Inferior parietal cortex (tissue), 1 donor: ENCODE results near the gene TBX21.

Experiments
- DNase-seq: peaks from one replicate; pipeline ENCODE4 v3.0.0-alpha.2; 2016; ENCODE audit errors: extremely low spot score

TBX21 gene

DNA sequence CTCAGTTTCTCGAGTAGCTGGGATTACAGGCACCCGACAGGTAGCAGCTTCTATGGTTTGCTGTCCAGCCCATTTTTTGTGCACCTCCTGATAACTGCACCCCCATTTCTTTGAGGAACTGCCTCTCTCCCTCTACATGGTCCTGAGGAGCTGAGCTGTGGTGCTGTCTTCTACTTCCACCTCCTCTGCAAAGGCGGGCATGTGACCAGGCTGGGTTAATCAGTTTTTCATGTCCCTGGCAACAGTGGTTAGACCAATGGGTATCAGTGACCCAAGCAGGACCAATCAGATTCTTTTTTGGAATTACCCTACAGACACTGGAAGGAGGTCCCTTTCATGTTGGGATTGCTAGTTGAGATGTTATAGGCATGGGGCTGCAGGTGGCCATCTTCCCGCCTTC is 41.3 kb downstream of the TBX21 start:
- no peak for DNase-seq

DNA sequence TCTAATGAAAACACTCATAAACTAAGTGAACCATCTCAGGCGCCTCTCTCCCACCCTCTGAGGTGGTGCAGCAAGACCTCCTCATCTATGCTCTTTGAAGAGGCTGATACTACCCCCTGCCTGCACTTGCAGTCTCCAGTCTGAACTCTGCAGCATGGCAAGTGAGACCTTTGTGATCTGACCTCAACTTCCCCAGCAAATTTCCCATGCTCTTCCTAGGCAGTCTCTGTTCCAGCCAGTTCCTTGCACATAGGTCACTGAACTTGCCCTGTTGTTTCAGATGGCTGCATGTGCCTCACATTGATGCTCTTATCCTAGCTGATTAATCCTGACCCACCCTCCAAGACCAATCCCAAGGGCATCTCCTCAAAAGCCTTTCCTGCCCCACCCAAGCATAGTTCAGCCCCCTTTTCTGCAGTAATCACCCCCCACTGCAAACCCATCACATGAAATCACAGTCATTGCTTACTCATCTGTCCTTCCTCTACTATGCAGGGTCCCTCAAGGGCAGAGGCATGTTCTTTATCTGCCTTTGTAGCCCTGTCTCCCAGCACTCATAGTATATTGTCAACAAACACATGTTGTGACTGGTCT is 42.0 kb downstream of the TBX21 start:
- no peak for DNase-seq

- DNase-seq = peak; percentile 40
Measured at GRCh38 chr17:47776330-47777197, 43.5 kb downstream of the TBX21 start.

GRCh38 chr17:47778184-47778635 is 45.2 kb downstream of the TBX21 start:
- DNase-seq = no peak

DNA sequence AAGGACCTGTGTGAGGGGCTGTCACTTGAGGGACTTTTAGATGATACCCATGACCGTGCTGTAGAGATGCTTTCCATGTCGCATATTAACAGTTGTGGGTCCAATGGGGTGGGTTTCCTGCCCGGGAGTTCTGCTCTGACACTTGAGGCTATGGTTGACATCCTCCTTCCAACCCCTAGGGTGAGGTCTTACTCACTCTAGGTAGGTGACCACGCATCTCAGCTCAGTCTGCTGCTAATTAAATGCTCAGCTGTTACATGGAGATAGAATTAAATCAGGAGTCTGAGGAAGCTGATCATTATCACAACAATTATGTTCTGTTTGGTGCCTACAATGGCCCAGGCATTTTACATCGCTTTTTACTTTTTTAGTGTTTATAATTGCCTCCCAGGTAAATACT is 48.4 kb downstream of the TBX21 start:
- no peak for DNase-seq

DNA sequence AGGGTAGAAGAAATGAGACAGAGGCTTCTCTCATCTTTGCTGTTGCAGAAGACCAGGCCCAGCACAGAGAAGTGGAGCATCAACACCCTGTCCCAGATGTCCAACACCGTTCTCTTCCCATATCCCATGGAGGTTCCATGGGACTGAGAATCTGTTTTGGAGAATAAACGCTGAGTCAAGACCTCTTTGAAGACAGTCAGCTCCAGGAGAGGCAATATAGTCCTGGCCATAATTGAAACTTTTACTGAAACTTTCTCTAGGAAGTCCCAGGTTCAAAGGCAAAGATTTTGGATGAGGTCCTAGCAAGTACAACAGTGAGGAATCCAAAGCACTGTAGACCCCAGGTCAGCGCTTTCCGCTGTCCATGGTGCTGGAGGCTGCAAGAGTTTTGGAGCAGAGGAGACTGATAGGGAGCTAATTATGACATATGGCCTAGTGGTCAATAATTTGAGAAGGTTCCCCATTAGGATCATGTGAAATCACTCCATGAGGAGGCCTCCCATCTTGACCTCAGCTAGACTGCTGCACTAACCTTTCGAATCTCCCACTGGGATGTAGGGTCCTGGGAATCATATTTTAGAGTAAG is 52.6 kb downstream of the TBX21 start:
- no peak for DNase-seq

GRCh38 chr17:47789611-47790561 is 56.9 kb downstream of the TBX21 start:
- DNase-seq = peak; percentile 23

DNA sequence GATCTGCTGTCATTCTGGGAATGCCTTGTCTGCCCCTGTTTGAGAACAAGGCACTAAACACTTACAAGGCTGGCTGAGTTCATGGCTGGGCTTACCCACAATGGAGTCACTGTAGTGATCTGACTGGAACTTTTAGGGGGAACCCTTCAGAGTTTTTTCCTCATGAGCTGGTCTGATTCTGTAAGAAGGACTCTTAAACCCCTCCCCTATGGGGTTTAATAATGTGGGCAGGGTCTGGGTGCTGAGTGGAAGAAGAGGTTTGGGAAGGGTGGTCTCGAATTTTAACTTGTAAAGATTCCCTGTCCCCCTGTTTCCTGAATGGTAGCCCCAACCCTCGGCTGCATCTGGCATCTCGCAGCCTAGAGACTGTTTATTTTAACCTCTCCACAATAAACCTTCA is 58.0 kb downstream of the TBX21 start:
- DNase-seq = no peak

DNA sequence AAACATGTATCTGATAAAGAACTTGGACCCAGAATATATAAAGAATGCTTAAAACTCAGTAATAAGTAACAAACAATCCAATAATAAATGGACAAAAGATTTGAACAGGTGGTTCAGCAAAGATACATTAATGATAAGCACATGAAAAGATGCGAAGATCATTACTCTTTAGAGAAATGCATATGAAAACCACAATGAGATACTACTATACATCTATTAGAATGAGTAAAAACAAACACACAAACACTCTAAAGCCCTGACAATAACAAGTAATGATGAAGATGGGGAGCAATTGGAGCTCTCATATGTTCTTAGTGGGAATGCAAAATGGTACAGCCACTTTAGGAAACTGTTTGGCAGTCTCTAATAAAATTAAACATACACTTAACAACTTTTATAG is 59.4 kb downstream of the TBX21 start:
- DNase-seq = no peak

DNA sequence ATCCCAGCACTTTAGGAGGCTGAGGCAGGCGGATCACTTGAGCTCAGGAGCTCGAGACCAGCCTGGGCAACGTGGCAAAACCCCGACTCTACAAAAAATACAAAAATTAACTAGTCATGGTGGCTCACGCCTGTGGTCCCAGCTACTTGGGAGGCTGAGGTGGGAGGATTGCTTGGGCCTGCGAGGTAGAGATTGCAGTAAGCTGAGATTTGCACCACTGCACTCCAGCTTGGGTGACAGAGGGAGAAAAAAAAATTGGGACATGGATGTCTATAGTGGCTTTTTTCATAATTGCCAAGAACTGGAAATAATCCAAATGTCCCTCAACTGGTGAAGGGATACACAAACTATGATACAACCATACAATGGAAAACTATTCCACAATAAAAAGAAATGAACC is 59.9 kb downstream of the TBX21 start:
- DNase-seq = no peak
